Measurements from ENCODE around the gene FERMT2. TPM values are rescaled to one million over a fixed set of nuclear protein-coding genes. Genes with fewer than 3 reads are reported as not detected.

The FERMT2 gene
- total and polyA plus RNA-seq, 11 donors = 31.2 to 158 (median 104) TPM

DNA sequence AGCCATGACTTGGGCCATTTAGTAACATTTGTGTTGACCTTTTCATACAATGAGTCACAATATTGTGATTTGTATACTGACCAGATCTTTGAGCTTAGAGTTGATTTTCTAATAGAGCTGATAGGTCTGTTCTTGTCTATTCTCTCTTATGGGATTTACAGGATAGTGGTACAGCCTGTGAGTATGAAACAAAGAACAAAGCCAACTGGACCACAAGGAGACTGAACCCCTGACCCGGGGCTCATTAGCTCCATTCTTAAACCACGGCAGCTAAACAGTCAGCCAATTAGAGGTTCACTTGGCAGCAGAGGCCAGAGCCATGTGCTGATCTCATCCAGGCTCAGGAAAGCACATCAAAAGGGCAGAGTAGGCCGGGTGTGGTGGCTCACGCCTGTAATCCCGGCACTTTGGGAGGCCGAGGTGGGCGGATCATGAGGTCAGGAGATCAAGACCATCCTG, 100.4 kb downstream of the FERMT2 start:
- no peak for ATAC-seq
- 74 to 84% (median 77%) methylated on average over 7 of the region's 7 CpGs for WGBS, 4 donors

DNA sequence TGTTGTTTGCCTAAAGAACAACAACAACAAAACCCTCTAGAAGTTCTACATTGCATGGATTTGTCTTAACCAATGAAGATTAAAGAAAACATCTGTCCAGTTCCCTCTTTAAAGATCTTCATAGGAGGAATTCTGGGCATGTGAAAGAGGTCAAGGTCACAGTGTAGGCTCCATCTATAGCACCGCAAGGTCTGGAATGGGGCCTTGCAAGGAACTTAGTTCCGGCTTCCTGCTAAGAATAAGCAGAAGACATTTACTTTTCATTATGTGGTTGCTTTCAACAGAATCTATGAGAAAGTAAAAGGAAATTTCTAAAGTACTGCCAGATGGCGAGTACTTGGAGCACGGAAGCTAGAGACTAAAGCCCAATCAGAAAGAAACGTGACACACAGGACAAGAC, 102.2 kb downstream of the FERMT2 start:
- H3K27ac ChIP-seq = no peak overlapping the region
- intact Hi-C loops (cut with DNase I) = no loop called here
- WGBS, 4 donors = 84 to 90% (median 87%) methylated on average over 5 of the region's 5 CpGs
- H3K9me3 ChIP-seq = no peaks in the 10 kb centered on the region
- peaks cover 0 to 31% (median 22%) of the 10 kb centered on the region in 12 donors for H3K4me1 ChIP-seq
- TF ChIP-seq POLR2A (IDR thresholded peaks at IDR 0.05) = no peak
- TF ChIP-seq, protein P1, sequence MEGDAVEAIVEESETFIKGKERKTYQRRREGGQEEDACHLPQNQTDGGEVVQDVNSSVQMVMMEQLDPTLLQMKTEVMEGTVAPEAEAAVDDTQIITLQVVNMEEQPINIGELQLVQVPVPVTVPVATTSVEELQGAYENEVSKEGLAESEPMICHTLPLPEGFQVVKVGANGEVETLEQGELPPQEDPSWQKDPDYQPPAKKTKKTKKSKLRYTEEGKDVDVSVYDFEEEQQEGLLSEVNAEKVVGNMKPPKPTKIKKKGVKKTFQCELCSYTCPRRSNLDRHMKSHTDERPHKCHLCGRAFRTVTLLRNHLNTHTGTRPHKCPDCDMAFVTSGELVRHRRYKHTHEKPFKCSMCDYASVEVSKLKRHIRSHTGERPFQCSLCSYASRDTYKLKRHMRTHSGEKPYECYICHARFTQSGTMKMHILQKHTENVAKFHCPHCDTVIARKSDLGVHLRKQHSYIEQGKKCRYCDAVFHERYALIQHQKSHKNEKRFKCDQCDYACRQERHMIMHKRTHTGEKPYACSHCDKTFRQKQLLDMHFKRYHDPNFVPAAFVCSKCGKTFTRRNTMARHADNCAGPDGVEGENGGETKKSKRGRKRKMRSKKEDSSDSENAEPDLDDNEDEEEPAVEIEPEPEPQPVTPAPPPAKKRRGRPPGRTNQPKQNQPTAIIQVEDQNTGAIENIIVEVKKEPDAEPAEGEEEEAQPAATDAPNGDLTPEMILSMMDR (IDR thresholded peaks at IDR 0.05) = no peak
- no peaks in the 10 kb centered on the region for H3K36me3 ChIP-seq
- H3K4me3 ChIP-seq = no peak overlapping the region
- H3K27me3 ChIP-seq = no peaks in the 10 kb centered on the region
- no peak for ATAC-seq
- DNase-seq = no peak

More for the DNA sequence above, 100.4 kb downstream of the FERMT2 start:
- Histone ChIP-seq H3K27me3 (no peaks in the 10 kb centered on the region), H3K9me3 (no peaks in the 10 kb centered on the region), H3K4me3 (no peak overlapping the region), H3K27ac (no peak overlapping the region), H3K36me3 (peaks cover 0 to 4% (median 0%) of the 10 kb centered on the region in 9 donors), H3K4me1 (peaks cover 0 to 20% (median 9%) of the 10 kb centered on the region in 12 donors)
- intact Hi-C loops (cut with DNase I) = no loop called here
- no peak for DNase-seq
- TF ChIP-seq, protein P1 (IDR thresholded peaks at IDR 0.05) = no peak
- TF ChIP-seq POLR2A (IDR thresholded peaks at IDR 0.05) = no peak

DNA sequence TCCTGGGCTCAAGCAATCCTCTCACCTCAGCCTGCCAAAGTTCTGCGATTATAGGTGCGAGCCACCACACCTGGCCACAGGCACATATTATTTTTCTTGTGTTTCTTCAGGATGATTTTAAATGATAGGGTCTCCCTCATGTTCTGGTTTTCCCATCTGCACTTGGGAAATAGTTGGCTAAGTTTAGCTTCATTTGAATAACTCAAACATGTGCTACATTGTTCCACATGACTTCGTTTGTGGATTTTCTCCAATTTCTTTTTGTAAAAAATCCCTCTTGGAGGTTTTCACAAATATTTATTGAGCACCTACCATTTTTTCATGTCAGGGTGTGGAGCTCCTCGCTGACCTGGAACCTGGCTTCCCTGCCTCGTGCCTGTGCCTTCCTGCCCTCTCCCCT, 104.3 kb downstream of the FERMT2 start:
- Histone ChIP-seq H3K27me3 (no peaks in the 10 kb centered on the region), H3K36me3 (no peaks in the 10 kb centered on the region), H3K4me3 (no peak overlapping the region), H3K9me3 (no peaks in the 10 kb centered on the region), H3K4me1 (peaks cover 0 to 21% (median 13%) of the 10 kb centered on the region in 12 donors), H3K27ac (peak overlapping the region in 3 of 12 donors; percentile 29 to 48 (median 34))
- ATAC-seq (no peak), DNase-seq (no peak)
- intact Hi-C loops (cut with DNase I) = no loop called here
- no peak for TF ChIP-seq POLR2A (IDR thresholded peaks at IDR 0.05)
- TF ChIP-seq, protein P1 (IDR thresholded peaks at IDR 0.05) = no peak
- WGBS, 4 donors = 71 to 83% (median 77%) methylated on average over 5 of the region's 5 CpGs

DNA sequence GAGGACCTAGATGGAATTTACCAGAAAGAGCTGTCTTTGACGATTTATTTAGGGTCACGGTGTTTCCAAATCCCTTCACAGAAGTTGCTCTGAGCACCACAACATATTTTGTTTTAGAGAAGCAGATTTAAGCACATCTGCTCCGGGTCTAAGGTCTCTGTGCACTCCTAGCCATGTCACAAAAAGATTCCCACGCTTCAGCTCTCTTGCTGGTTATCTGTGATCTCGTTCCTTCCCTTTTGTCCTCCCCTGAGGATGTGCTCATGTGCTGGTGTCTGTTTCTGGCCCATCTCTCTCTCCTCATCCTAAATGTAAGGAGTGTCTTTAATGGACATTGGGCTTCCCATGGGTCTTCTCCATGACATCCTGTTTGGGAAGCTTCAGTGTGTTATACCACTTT, 105.8 kb downstream of the FERMT2 start:
- ATAC-seq = peak; percentile 52 to 80 (median 62)
- Histone ChIP-seq H3K4me1 (peaks cover 0 to 21% (median 13%) of the 10 kb centered on the region in 12 donors), H3K36me3 (no peaks in the 10 kb centered on the region), H3K27ac (peak overlapping the region; percentile 41 to 79 (median 66)), H3K27me3 (no peaks in the 10 kb centered on the region), H3K4me3 (peak overlapping the region in 1 of 12 donors; percentile 2), H3K9me3 (no peaks in the 10 kb centered on the region)
- peak in 2 of 5 donors; percentile 28 to 37 for DNase-seq
- WGBS, 4 donors = 59 to 70% (median 64%) methylated on average over 5 of the region's 5 CpGs
- intact Hi-C loops (cut with DNase I) = loop anchor here in 3 of 10 donors (2.0 kb wide), 1 partner anchor 106 kb away; the partner anchor contains the start of gene FERMT2 (in 3 of the 3)
- no peak for TF ChIP-seq POLR2A (IDR thresholded peaks at IDR 0.05)
- TF ChIP-seq, protein P1 (IDR thresholded peaks at IDR 0.05) = no peak
